ENCODE measurements around the gene PLEKHG5. TPM values are rescaled to one million over a fixed set of nuclear protein-coding genes. Genes with fewer than 3 reads are reported as not detected.
"Not testable (repeated sequence)": the region's sequence is repeated elsewhere in the genome, so short reads cannot be mapped to it uniquely, and the experiment has no call there.

PLEKHG5 gene
- total and polyA plus RNA-seq, 2 donors (not counting 1 experiment from before 2014, with no cell fraction given), result 0.13 to 0.20 TPM

GRCh38 chr1:6428453-6428852 lies 63.0 kb downstream of the PLEKHG5 start:
- CTCF ChIA-PET; DNase-seq; H4K20me1 ChIP-seq (ENCODE audit: control insufficient read depth, insufficient read depth, low read length, poor library complexity, severe bottlenecking); H3K4me2 ChIP-seq (replicated peaks; ENCODE audit: low read depth, low read length, poor library complexity, severe bottlenecking); H3K27ac ChIP-seq (ENCODE audit: low read length in 2 of 2); H3K4me3 Mint-ChIP-seq; H3K27ac Mint-ChIP-seq; H3K4me3 ChIP-seq (ENCODE audit: control extremely low read depth in 1 of 5, extremely low read depth in 1 of 5, insufficient read depth in 1 of 5, low read depth in 2 of 5, low read length in 4 of 5); ATAC-seq (ENCODE audit: low read depth); H3K36me3 ChIP-seq (replicated peaks in 1 of 2; ENCODE audit: control extremely low read depth in 1 of 2, control insufficient read depth in 1 of 2, extremely low read depth in 1 of 2, insufficient read depth in 2 of 2, low read length in 1 of 2); H3K9me3 Mint-ChIP-seq (ENCODE audit: insufficient read depth); H3K79me2 ChIP-seq (ENCODE audit: control insufficient read depth, insufficient read depth, low read length); H2AFZ ChIP-seq (ENCODE audit: insufficient read depth, low read depth, low read length, poor library complexity, severe bottlenecking); intact Hi-C loops (cut with micrococcal nuclease); POLR2A ChIA-PET; H3K9ac ChIP-seq (ENCODE audit: low read length); H3K4me1 Mint-ChIP-seq: not testable (repeated sequence)
- WGBS (ENCODE audit: insufficient coverage), result 63% methylated on average over 6 of the region's 6 CpGs
- peaks cover 0 to 41% (median 15%) of the 10 kb centered on the region in 4 experiments for H3K27me3 ChIP-seq (replicated peaks in 1 of 4; ENCODE audit: control extremely low read depth in 1 of 4, control insufficient read depth in 3 of 4, insufficient read depth in 4 of 4, low read length in 3 of 4)
- H3K27me3 Mint-ChIP-seq, result peaks cover 32% of the 10 kb centered on the region
- peaks cover 15 to 20% of the 10 kb centered on the region in 2 donors for H3K4me1 ChIP-seq (ENCODE audit: control insufficient read depth in 2 of 2, insufficient read depth in 2 of 2, low read length in 2 of 2)
- peaks cover 0 to 12% (median 0%) of the 10 kb centered on the region in 3 donors for H3K9me3 ChIP-seq (ENCODE audit: control extremely low read depth in 1 of 3, control insufficient read depth in 2 of 3, insufficient read depth in 1 of 3, low read length in 2 of 3)

- H3K4me2 ChIP-seq (replicated peaks; ENCODE audit: low read depth, low read length, poor library complexity, severe bottlenecking), result no peak overlapping the region
- Mint-ChIP-seq H3K4me1 (peaks cover 11% of the 10 kb centered on the region), H3K27me3 (peaks cover 37% of the 10 kb centered on the region), H3K4me3 (no peak overlapping the region), H3K9me3 (ENCODE audit: insufficient read depth) (no peaks in the 10 kb centered on the region), H3K27ac (no peak overlapping the region)
- H3K9me3 ChIP-seq (ENCODE audit: control extremely low read depth in 1 of 3, control insufficient read depth in 2 of 3, insufficient read depth in 1 of 3, low read length in 2 of 3), result peaks cover 0 to 12% (median 0%) of the 10 kb centered on the region in 3 donors
- peaks cover 0 to 48% (median 18%) of the 10 kb centered on the region in 4 experiments for H3K27me3 ChIP-seq (replicated peaks in 1 of 4; ENCODE audit: control extremely low read depth in 1 of 4, control insufficient read depth in 3 of 4, insufficient read depth in 4 of 4, low read length in 3 of 4)
- intact Hi-C loops (cut with micrococcal nuclease), result no loop called here
- H3K4me1 ChIP-seq (ENCODE audit: control insufficient read depth in 2 of 2, insufficient read depth in 2 of 2, low read length in 2 of 2), result peaks cover 19 to 24% of the 10 kb centered on the region in 2 donors
- H3K27ac ChIP-seq (ENCODE audit: low read length in 2 of 2), result no peak overlapping the region
- ChIA-PET CTCF (no interaction called here), POLR2A (no interaction called here)
- no peaks in the 10 kb centered on the region for H4K20me1 ChIP-seq (ENCODE audit: control insufficient read depth, insufficient read depth, low read length, poor library complexity, severe bottlenecking)
- DNase-seq (no peak), ATAC-seq (ENCODE audit: low read depth) (no peak)
- H3K79me2 ChIP-seq (ENCODE audit: control insufficient read depth, insufficient read depth, low read length), result no peaks in the 10 kb centered on the region
- H3K9ac ChIP-seq (ENCODE audit: low read length), result no peak overlapping the region
- no peak overlapping the region for H3K4me3 ChIP-seq (ENCODE audit: control extremely low read depth in 1 of 5, extremely low read depth in 1 of 5, insufficient read depth in 1 of 5, low read depth in 2 of 5, low read length in 4 of 5)
- no peak overlapping the region for H2AFZ ChIP-seq (ENCODE audit: insufficient read depth, low read depth, low read length, poor library complexity, severe bottlenecking)
- 88% methylated on average over 21 of the region's 26 CpGs for WGBS (ENCODE audit: insufficient coverage)
- H3K36me3 ChIP-seq (replicated peaks in 1 of 2; ENCODE audit: control extremely low read depth in 1 of 2, control insufficient read depth in 1 of 2, extremely low read depth in 1 of 2, insufficient read depth in 2 of 2, low read length in 1 of 2), result no peaks in the 10 kb centered on the region
- no peak for TF ChIP-seq EZH2 (IDR thresholded peaks at IDR 0.05; ENCODE audit: borderline replicate concordance, insufficient read depth, low read depth, low read length, poor library complexity, severe bottlenecking)
- no peak for TF ChIP-seq CTCF (IDR thresholded peaks at IDR 0.05)
Observed at GRCh38 chr1:6427441-6428390, 63.8 kb downstream of the PLEKHG5 start.

Measured in B cell (primary cell).